ENCODE data around the gene OR8H3.
"Not testable (repeated sequence)": the region's sequence is repeated elsewhere in the genome, so short reads cannot be mapped to it uniquely, and the experiment has no call there.

Gene OR8H3, protein sequence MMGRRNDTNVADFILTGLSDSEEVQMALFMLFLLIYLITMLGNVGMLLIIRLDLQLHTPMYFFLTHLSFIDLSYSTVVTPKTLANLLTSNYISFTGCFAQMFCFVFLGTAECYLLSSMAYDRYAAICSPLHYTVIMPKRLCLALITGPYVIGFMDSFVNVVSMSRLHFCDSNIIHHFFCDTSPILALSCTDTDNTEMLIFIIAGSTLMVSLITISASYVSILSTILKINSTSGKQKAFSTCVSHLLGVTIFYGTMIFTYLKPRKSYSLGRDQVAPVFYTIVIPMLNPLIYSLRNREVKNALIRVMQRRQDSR

DNA sequence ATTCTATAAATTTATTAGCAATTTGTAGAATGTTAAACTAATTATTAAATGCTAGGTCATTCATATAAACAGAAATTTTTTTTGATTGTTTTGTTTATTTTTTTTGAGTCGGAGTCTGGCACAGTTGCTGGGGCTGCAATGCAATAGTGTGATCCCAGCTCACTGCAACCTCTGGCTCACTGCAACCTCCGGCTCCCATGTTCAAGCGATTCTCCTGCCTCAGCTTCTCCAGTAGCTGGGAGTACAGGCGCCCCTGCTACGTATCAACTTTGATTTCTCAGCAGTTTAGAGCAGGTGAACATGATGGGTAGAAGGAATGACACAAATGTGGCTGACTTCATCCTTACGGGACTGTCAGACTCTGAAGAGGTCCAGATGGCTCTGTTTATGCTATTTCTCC lies at the start of gene OR8H3:
Gene OR8H3 (plus strand): TSS at position 301 of the 400 bp plus-strand sequence. CDS start 0 bp downstream, at position 301.
- no peak for DNase-seq

DNA sequence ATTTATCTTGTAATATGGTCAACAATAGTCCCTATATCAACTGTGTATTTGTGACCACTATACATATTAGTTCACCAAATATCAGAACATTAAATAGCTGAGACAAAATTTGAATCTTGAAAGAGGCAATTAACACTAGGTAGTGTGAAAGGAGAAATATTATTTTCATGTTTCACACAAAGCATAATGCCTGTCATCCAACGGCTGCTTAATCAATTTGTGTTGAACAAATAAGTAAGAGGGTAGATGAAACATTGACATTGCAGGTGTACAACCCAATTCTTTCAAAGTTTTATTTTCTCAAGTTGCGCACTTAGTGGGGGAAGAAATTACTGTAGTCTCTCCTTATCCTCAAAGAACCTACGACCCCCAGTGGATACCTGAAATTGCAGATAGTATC lies 32.5 kb upstream of the OR8H3 start:
- no peak for DNase-seq

DNA sequence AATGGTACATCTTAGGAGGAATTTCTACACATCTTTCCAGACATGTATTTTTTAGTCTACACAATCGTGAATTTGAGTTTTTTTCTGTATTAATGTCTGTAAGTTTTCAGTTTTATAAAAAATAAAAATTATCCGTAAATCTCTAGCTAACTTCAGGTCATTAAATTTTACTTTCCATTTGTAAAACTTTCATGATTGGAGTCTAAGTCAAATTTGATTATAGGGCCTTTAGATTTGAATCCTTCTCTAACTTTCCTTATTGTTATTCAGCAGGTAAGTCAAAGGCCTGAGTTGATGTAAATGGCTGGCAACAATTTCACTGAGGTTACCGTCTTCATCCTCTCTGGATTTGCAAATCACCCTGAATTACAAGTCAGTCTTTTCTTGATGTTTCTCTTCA lies 29.2 kb upstream of the OR8H3 start, which contains the start of gene OR8I2:
Gene OR8I2 (plus strand): TSS at position 301 of the 400 bp plus-strand sequence. CDS start 0 bp downstream, at position 301.
- DNase-seq: no peak

DNA sequence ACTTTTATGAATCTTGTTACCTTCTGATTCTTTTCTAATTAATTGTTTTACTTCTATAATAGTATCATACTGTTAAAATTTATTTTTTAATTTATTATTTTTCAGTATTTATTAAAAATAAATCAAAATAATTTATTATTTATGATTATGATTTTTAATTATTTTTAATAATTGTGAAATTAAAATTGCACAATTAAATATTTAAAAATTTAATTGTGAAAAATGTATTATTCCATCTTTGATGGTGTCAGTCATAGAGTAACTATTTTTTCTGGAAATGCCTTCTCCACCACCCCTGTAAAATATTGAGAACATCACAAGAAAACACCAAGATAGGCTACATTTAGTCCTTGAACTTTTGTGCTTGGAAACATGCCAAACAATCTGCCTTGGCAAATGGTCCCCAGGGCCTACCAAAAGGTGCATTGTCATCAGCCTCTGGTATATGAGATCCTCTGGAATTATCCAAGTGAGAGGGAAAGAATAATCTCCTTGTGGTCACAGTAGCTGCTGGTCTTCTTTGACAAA lies 18.9 kb upstream of the OR8H3 start, which contains the start of gene OR8H2:
Gene OR8H2 (plus strand): TSS at position 478 of the 528 bp plus-strand sequence. CDS start 1,356 bp downstream, outside the sequence.
- DNase-seq: no peak

DNA sequence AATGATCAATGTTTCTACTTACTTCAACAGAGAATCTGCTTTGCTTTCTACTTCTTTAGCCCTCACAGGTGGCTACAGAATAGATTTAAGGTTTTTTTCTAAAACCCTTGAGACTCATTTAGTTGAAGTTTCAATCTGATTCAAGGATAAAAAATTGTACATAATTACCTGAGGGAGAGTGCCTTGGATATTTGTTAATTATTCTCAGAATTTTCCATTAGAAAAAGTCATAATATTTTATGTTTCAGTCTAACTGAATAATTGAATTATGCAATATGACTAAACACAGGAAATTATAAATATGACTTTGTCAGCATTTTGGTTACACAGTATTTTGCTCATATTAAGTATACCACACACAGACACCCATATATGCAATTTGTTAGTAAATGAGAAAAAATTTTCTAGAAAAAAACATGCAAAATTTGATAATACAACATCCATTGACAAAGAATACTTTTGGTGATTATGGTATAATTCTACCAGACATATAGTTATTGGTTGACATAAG lies 18.0 kb downstream of the OR8H3 start, which contains the start of gene OR8J3:
Gene OR8J3 (minus strand): TSS at position 51 of the 511 bp plus-strand sequence. CDS start 2,483 bp downstream, outside the sequence.
- DNase-seq: no peak

DNA sequence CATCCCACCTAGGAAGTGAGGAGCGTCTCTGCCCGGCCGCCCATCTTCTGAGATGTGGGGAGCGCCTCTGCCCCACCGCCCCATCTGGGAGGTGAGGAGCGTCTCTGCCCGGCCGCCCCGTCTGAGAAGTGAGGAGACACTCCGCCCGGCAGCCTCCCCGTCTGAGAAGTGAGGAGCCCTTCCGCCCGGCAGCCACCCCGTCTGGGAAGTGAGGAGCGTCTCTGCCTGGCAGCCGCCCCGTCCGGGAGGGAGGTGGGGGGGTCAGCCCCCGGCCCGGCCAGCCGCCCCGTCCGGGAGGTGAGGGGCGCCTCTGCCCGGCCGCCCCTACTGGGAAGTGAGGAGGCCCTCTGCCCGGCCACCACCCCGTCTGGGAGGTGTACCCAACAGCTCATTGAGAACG lies 21.5 kb downstream of the OR8H3 start:
- not testable (repeated sequence) for DNase-seq

DNA sequence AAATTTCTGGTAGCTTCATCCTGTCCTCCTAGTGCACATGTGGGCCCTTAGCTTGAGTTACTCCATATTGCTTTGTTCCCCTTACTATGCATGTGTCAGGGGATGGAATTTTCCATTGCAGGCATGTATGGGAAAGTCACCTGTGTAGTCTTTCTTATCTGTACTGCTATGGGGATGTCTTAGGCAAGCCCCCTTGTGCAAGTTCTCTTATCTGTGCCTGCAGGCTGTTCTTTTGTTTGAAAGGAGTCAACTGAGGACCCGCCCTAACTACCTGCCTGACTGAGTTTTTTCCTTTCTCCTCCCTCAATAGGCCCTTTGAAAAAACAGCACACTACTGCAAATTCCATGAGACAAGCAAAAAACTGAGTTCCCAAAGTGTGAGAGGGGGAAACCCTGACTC lies 29.2 kb downstream of the OR8H3 start:
- no peak for DNase-seq

DNA sequence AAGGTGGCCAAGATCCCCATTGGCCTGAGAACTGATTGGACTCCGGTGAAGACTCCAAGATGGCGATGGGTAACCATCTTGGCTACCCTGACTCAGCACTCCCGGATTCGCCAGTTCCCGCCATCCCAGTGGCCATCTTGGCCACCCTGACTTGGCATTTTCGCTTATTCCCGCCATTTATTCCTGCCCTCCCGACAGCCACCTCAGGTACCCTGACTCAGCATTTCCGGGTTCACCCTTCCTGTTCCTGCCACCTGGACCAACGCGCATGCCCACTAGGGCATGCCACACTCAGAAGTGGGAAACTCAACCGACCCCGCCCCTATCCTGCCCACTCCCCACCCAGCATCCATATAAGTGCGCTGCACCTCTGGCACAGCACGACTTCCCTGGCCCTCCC lies 30.2 kb downstream of the OR8H3 start:
- DNase-seq: no peak

DNA sequence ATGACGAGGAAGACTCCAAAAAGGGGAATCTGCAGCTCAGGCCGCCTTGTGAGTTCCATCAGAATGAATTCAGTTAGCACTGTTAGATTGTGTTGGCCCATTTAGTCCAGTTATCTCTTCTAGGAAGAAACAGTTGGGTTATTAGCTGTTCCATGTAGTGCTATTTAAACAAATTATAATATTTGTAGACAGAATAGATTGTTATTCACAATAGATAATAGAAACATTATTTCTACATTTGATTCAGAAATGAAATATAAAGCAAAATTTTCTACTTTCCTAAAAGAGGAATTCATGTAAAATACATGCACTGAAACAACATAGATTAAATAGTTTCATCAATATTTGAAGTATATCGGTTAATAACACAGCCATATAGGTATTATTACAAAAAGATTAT lies 38.0 kb downstream of the OR8H3 start, which contains the start of gene OR8K5:
Gene OR8K5 (minus strand): TSS at position 101 of the 400 bp plus-strand sequence. CDS start 0 bp downstream, at position 101.
- no peak for DNase-seq

DNA sequence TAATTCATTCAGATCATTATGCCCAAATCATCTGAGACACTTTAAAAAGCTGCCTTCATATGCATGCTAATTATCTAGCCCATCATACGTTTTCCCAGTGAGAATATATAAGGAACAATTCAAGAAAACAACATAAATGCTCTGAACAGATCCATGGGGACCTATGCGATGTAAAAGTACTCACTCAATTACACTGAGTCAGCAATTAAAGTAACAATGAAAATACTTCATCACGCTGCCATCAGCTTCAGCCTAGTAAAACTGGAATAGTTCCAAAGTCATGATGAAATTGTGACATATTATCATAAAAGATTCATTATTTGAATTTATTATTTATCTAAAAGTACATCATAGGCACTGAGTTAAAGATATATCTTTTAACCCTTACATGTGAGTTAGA lies 41.6 kb downstream of the OR8H3 start:
- DNase-seq: no peak

DNA sequence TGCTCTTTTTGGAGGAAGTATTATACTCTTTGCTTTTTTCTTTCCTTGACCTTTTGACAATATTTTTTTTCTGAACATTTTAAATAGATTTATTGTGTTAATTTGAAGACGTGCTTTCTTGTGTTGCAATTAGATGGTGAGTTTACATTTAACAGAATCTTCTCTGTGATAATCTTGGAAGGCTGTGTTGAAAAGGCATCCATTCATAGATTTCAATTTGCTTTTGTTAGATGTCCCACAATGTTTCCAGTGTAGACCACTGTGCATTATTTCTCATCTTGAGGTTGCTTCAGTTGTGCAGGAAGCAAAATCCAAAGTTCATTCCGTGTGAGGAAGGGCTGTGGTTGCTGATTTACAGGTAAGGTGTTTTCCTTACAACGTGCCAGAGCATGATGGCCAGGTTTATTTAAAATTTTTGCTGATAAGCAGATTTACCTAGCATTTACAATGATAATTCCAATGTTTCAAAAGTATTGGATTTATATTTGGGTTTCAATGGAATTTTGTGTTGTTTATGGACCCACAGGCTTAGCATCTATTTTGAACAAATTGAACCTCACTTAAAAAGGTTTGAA lies 50.2 kb downstream of the OR8H3 start:
- DNase-seq: no peak

All from cortex of kidney (tissue), 1 donor.